ENCODE results near the gene GADL1. TPM values are rescaled to one million over a fixed set of nuclear protein-coding genes. Genes with fewer than 3 reads are reported as not detected.

GADL1 gene
- total RNA-seq, 1 experiment from 2014 or later: 0.09 TPM

DNA sequence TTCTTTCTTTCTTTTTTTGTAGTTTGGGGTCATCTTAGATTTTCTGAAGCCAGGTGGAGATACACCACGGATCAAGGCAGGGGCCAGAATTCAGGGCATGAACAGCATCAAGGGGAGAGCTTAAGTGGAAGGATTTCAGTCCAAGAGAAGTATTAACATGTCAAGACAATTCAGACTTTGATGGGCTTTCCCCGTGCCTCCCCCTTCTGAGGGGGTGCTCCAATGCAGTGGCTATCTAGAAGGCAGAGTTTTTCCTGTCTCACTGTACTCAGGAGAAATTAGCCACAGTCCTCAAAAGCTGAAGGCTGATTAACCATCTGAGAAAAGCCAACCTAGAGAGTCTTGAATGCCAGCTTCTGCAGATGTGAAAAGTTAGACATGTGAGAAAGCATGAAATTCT is 160.8 kb downstream of the GADL1 start:
- H2BK20ac ChIP-seq (ENCODE audit: low read depth, low read length, poor library complexity, severe bottlenecking): no peak overlapping the region
- no peaks in the 10 kb centered on the region; the same call in 1 of the 2 replicates for H3K4me1 ChIP-seq (ENCODE audit: insufficient read depth, low read length)
- no peaks in the 10 kb centered on the region for H4K20me1 ChIP-seq (ENCODE audit: control insufficient read depth, insufficient read depth, insufficient read length)
- no peak overlapping the region for H2BK120ac ChIP-seq (ENCODE audit: low read depth, low read length, poor library complexity, severe bottlenecking)
- no peak overlapping the region for H3K23ac ChIP-seq (ENCODE audit: insufficient read length, low read depth, low read length)
- no peak overlapping the region for H3K4ac ChIP-seq (ENCODE audit: low read depth, low read length)
- TF ChIP-seq, protein P1, sequence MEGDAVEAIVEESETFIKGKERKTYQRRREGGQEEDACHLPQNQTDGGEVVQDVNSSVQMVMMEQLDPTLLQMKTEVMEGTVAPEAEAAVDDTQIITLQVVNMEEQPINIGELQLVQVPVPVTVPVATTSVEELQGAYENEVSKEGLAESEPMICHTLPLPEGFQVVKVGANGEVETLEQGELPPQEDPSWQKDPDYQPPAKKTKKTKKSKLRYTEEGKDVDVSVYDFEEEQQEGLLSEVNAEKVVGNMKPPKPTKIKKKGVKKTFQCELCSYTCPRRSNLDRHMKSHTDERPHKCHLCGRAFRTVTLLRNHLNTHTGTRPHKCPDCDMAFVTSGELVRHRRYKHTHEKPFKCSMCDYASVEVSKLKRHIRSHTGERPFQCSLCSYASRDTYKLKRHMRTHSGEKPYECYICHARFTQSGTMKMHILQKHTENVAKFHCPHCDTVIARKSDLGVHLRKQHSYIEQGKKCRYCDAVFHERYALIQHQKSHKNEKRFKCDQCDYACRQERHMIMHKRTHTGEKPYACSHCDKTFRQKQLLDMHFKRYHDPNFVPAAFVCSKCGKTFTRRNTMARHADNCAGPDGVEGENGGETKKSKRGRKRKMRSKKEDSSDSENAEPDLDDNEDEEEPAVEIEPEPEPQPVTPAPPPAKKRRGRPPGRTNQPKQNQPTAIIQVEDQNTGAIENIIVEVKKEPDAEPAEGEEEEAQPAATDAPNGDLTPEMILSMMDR (conservative IDR thresholded peaks at IDR 0.05): no peak
- H3K27ac ChIP-seq (ENCODE audit: insufficient read length, low read depth, low read length): no peak overlapping the region
- no peak overlapping the region for H2AK5ac ChIP-seq (ENCODE audit: insufficient read length, low read length)
- no peak overlapping the region for H2AFZ ChIP-seq (ENCODE audit: low read length)
- H3K23me2 ChIP-seq (ENCODE audit: insufficient read length, low read depth, low read length, poor library complexity, severe bottlenecking): no peaks in the 10 kb centered on the region
- no peak overlapping the region for H3K4me2 ChIP-seq (ENCODE audit: insufficient read depth, insufficient read length, low read length)
- H3K18ac ChIP-seq (ENCODE audit: insufficient read length, low read depth, low read length): no peak overlapping the region
- no peaks in the 10 kb centered on the region for H3K79me2 ChIP-seq (ENCODE audit: insufficient read depth, low read length)
- H3K27ac Mint-ChIP-seq: no peak overlapping the region
- no peak overlapping the region for H2BK15ac ChIP-seq (ENCODE audit: low read depth, low read length)
- H3K14ac ChIP-seq (ENCODE audit: insufficient read depth, low read length): no peak overlapping the region
- no CpG with 5 or more reads among the region's 2 CpGs for WGBS (ENCODE audit: extremely low coverage, insufficient read length, low lambda C conversion rate)
- no peaks in the 10 kb centered on the region for H3K9me3 Mint-ChIP-seq
- DNase-seq: no peak
- no peak overlapping the region for H4K8ac ChIP-seq (replicated peaks; ENCODE audit: insufficient read length, low read depth, low read length)
- no peak overlapping the region for H4K5ac ChIP-seq (ENCODE audit: insufficient read length, low read depth, low read length)
- no peak overlapping the region for H2BK5ac ChIP-seq (ENCODE audit: insufficient read length, low read length)
- no peaks in the 10 kb centered on the region for H3K27me3 ChIP-seq (ENCODE audit: insufficient read depth, low read length)
- no peaks in the 10 kb centered on the region for H3K27me3 Mint-ChIP-seq (ENCODE audit: low read depth)
- peaks cover 0 to 3% of the 10 kb centered on the region in 2 experiments; a peak in 1 of 4 replicates for H3K4me1 Mint-ChIP-seq
- H3K79me1 ChIP-seq (ENCODE audit: insufficient read depth, low read depth, low read length, poor library complexity, severe bottlenecking): no peaks in the 10 kb centered on the region
- no peak overlapping the region for H3K4me3 Mint-ChIP-seq
- H3K9ac ChIP-seq (ENCODE audit: extremely low read depth, insufficient read length, low read length): no peak overlapping the region
- no peaks in the 10 kb centered on the region for H3K9me3 ChIP-seq (ENCODE audit: control insufficient read depth, low read depth, low read length)
- peaks cover 0 to 5% (median 0%) of the 10 kb centered on the region in 3 experiments; a peak in 1 of 7 replicates for H3K36me3 Mint-ChIP-seq (ENCODE audit: insufficient read depth in 1 of 3, low read depth in 3 of 3)
- no peak overlapping the region for H4K91ac ChIP-seq (ENCODE audit: insufficient read length, low read depth, low read length)
- H3T11ph ChIP-seq (ENCODE audit: low read length): no peak overlapping the region
- H2BK12ac ChIP-seq (ENCODE audit: insufficient read length, low read depth, low read length): no peak overlapping the region
- no peak overlapping the region for H3K56ac ChIP-seq (ENCODE audit: insufficient read length, low read depth, low read length)

All from H9 (cell line).